SK-N-MC (cell line): ENCODE measurements around the gene PVR.
"Not testable (repeated sequence)": the region's sequence is repeated elsewhere in the genome, so short reads cannot be mapped to it uniquely, and the experiment has no call there.

Experiments
- DNase-seq: peaks from one replicate; pipeline ENCODE4 v3.0.0-alpha.2; 2011; ENCODE audit warnings: low read depth, low spot score
- H3K27ac ChIP-seq: fragments of 200-600 bp; sonication (generic); 2 replicates; pipeline ENCODE4 v1.5.1; 2016; ENCODE audit warnings: mixed run types
- H3K36me3 ChIP-seq: fragments of 200-600 bp; sonication (generic); 2 replicates; pipeline ENCODE4 v1.6.1; 2017; ENCODE audit warnings: antibody characterized with exemption, low read length, mixed read lengths; ENCODE audit not compliant: insufficient read depth
- H3K4me3 ChIP-seq: fragments of 200-600 bp; sonication (generic); 2 replicates; pipeline ENCODE4 v1.5.1; 2016
- H3K9ac ChIP-seq: fragments of 200-600 bp; sonication (generic); 2 replicates; pipeline ENCODE4 v1.8.0; 2017; ENCODE audit warnings: mixed run types, mixed read lengths; ENCODE audit not compliant: insufficient read length
- H3K9me3 ChIP-seq: fragments of 200-600 bp; sonication (generic); 2 replicates; pipeline ENCODE4 v1.6.1; 2017; ENCODE audit warnings: low read depth, mild to moderate bottlenecking, antibody characterized with exemption, low read length, moderate library complexity, mixed read lengths
- EZH2 ChIP-seq: fragments of 200-600 bp; sonication (generic); IDR thresholded peaks from one replicate; pipeline ENCODE4 v1.6.1; 2017; ENCODE audit warnings: antibody characterized with exemption
- FOXP2 ChIP-seq: optimal IDR thresholded peaks from 2 replicates; pipeline ENCODE3; 2011; ENCODE audit warnings: mild to moderate bottlenecking, moderate library complexity; ENCODE audit not compliant: insufficient read depth; ENCODE audit errors: extremely low read length, control extremely low read depth
- POLR2AphosphoS5 ChIP-seq: IDR thresholded peaks from 2 replicates; pipeline ENCODE4 v1.6.1; 2012; ENCODE audit warnings: mild to moderate bottlenecking, low read depth, low read length, borderline replicate concordance

The PVR gene

DNA sequence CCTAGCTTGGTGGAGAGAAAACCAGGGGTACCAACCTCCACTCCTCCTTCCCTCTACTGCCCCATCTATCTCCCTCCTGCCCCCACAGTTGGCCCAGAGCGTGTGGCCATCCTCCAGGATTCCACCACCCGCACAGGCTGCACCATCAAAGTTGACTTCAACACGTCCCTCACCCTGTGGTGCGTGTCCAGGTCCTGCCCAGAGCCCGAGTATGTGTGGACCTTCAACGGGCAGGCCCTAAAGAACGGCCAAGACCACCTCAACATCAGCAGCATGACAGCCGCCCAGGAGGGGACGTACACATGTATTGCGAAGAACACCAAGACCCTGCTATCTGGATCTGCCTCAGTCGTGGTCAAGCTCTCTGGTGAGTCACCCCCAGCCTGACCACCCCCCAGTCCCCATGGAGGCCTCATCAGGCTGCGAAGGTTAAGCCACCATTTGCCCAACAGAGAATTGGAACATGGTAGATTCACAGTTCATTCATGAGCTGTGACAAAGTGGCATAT is 61.8 kb downstream of the PVR start:
- no peak for TF ChIP-seq FOXP2
- TF ChIP-seq POLR2AphosphoS5, result no peak
- no peak for TF ChIP-seq EZH2
- Histone ChIP-seq H3K9me3 (no peaks in the 10 kb centered on the region), H3K36me3 (no peaks in the 10 kb centered on the region), H3K4me3 (no peak overlapping the region), H3K9ac (no peak overlapping the region), H3K27ac (no peak overlapping the region)
- DNase-seq, result no peak

DNA sequence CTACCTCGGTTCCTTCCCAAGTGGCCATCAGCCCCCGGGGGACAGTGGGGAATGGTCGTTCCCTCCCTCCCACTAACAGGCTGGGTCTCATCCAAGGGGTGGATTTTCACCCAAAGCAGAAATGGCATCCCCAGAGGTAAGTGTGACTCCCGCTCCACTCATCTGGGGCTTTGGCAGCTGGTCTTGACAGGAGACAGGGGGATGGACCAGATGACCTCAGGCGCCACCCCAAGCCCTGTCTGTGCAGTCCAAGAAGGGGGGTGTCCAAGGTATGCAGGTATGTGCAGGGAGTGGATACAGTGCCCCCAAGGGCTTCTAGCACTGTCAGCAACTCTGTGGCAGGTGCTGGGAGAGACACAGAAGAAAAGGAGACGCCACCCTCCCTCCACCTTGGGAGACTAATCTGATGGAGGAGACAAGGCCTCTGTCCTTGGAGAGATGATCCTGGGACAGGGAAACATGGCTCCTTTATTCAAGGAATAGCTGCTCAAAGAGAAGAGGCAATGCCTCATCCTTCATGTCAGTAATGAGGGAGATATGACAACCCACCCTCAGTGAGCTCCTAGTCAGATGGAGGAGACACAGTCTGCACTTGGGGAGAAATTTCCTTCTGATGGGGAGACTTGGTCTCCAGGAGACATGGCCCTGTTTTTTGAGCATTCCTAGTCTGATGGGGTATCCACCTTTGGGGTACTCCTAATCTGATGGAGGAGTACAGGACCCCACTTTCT is 63.0 kb downstream of the PVR start:
- DNase-seq, result no peak
- Histone ChIP-seq H3K36me3 (no peaks in the 10 kb centered on the region), H3K9me3 (no peaks in the 10 kb centered on the region), H3K9ac (no peak overlapping the region), H3K27ac (no peak overlapping the region), H3K4me3 (no peak overlapping the region)
- TF ChIP-seq EZH2 (no peak), FOXP2 (no peak)

DNA sequence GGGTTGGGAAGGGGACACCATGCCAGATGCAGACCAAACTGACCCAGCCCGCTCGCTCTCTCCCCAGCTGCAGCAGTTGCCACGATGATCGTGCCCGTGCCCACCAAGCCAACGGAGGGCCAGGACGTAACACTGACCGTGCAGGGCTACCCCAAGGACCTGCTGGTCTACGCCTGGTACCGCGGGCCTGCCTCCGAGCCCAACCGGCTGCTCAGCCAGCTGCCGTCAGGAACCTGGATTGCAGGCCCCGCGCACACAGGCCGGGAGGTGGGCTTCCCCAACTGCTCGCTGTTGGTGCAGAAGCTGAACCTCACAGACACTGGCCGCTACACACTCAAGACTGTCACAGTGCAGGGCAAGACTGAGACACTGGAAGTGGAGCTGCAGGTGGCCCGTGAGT is 64.1 kb downstream of the PVR start:
- Histone ChIP-seq H3K27ac (no peak overlapping the region), H3K9ac (no peak overlapping the region), H3K36me3 (no peaks in the 10 kb centered on the region), H3K4me3 (no peak overlapping the region), H3K9me3 (no peaks in the 10 kb centered on the region)
- TF ChIP-seq FOXP2, result no peak
- no peak for TF ChIP-seq EZH2
- no peak for TF ChIP-seq POLR2AphosphoS5
- no peak for DNase-seq

DNA sequence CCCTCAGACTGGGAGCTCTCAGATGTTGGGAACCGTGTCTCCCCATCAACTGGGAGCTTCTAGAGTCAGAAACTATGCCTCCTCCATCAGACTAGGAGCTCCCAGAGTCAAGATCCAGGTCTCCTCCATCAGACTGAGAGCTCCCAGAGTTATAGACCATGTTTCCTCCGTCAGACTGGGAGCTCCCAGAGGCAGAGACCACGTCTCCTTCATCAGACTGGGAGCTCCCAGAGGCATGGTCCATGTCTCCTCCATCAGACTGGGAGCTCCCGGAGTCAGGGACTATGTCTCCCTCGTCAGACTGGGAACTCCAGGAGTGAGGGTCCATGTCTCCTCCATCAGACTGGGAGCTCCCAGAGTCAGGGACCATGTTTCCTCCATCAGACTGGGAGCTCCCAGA is 65.2 kb downstream of the PVR start:
- Histone ChIP-seq H3K9me3 (no peaks in the 10 kb centered on the region), H3K4me3 (no peak overlapping the region), H3K9ac (no peak overlapping the region), H3K36me3 (no peaks in the 10 kb centered on the region), H3K27ac (no peak overlapping the region)
- no peak for DNase-seq
- TF ChIP-seq POLR2AphosphoS5 (no peak), FOXP2 (no peak), EZH2 (no peak)

DNA sequence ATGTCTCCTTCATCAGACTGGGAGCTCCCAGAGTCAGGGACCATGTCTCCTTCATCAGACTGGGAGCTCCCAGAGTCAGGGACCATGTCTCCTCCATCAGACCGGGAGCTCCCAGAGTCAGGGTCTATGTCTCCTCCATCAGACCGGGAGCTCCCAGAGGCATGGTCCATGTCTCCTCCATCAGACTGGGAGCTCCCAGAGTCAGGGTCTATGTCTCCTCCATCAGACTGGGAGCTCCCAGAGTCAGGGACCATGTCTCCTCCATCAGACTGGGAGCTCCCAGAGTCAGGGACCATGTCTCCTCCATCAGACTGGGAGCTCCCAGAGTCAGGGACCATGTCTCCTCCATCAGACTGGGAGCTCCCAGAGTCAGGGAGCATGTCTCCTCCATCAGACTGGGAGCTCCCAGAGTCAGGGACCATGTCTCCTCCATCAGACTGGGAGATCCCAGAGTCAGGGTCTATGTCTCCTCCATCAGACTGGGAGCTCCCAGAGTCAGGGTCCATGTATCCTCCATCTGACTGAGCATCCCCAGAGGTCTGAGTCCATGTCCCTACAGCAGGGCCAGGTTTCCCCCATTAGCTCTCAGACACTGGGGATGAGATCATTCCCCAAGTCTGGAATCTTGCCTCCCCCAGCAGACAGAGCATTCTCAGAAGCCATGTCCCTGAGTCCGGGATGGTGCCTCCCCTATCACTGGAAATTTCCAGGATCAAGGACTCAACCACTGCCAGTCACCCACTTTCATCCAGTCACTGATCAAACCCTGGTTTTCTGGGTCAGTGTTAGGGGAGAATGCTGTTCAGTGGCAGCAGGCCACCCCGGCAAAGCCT is 65.9 kb downstream of the PVR start:
- H3K9me3 ChIP-seq, DNase-seq, H3K4me3 ChIP-seq, H3K36me3 ChIP-seq, H3K9ac ChIP-seq, H3K27ac ChIP-seq: not testable (repeated sequence)

DNA sequence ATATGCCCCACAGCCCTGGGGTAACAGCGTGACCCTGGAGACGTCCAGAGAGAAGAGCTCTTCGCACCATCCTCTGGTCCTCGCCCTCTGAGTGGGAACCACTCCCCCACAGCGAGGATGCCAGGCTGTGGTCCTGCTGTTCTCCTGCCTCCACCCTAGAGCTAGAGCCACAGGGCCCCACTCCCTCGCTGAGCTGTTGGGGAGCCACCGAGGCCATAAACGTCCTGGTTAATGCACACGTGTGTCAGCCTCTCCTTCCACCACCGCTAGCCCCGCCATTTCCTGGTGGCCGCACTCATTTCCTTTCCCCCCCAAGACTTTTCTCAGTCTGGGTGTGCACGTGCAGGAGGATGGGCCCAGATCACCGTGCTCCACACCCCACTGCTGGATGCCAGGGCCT is 66.8 kb downstream of the PVR start:
- H3K36me3 ChIP-seq, result no peaks in the 10 kb centered on the region
- H3K9ac ChIP-seq, result no peak overlapping the region
- no peak for TF ChIP-seq POLR2AphosphoS5
- no peak for TF ChIP-seq FOXP2
- no peak for TF ChIP-seq EZH2
- DNase-seq, result no peak
- H3K4me3 ChIP-seq, result no peak overlapping the region
- H3K9me3 ChIP-seq, result no peaks in the 10 kb centered on the region
- no peak overlapping the region for H3K27ac ChIP-seq

DNA sequence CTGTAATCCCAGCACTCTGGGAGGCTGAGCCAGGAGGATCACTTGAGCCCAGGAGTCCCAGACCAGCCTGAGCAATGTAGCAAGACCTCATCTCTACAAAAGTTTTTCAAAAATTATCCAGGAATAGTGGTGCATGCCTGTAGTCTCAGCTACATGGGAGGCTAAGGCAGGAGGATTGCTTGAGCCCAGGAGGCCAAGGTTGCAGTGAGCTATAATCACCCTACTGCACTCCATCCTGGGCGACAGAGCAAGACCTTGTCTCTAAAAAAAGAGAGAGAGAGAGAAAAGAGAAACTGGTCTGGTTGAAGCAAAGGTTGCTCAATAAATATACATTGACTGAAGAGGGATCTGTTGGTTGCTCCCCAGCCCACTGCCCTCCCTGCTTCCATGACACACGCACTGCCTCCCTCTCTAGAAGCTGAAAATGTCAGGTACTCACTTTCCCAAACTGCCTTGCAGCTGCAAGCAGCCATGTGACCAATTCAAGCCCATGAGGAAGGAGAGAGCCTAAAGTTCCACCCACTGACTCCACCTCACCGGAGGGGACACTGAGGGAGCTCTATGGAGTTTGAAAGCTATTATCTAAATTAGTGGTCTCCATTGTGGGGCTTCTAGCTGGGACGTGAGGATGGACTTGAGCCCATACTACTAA is 69.3 kb downstream of the PVR start:
- no peak overlapping the region for H3K4me3 ChIP-seq
- TF ChIP-seq EZH2 (no peak), FOXP2 (no peak), POLR2AphosphoS5 (no peak)
- H3K9me3 ChIP-seq, result no peaks in the 10 kb centered on the region
- no peak for DNase-seq
- H3K27ac ChIP-seq, result no peak overlapping the region
- no peak overlapping the region for H3K9ac ChIP-seq
- H3K36me3 ChIP-seq, result no peaks in the 10 kb centered on the region
